Uterus (tissue), 4 donors: ENCODE results near the gene APOOL. TPM values are rescaled to one million over a fixed set of nuclear protein-coding genes. Genes with fewer than 3 reads are reported as not detected.

Experiments
- DNase-seq, 2 donors: peaks; one replicate each; pipeline ENCODE4 v3.0.0-alpha.2; 2019 to 2020
- H3K27ac ChIP-seq, 2 donors: fragments of 200-600 bp; sonication (generic); 1 replicate in 1 of 2; 2 replicates in 1 of 2; pipeline ENCODE4 v1.5.1; 2016 to 2018
- H3K27me3 ChIP-seq, 2 donors: fragments of 200-600 bp; sonication (generic); one replicate each; pipeline ENCODE4 v1.5.1; 2018 to 2019; ENCODE audit warnings: control low read depth in 1 of 2
- H3K36me3 ChIP-seq, 2 donors: fragments of 200-600 bp; sonication (generic); one replicate each; pipeline ENCODE4 v1.5.1; 2019; ENCODE audit warnings: control low read depth in 1 of 2
- H3K4me1 ChIP-seq, 2 donors: fragments of 200-600 bp; sonication (generic); one replicate each; pipeline ENCODE4 v1.5.1; 2018 to 2019; ENCODE audit warnings: control low read depth in 1 of 2
- H3K4me3 ChIP-seq, 2 donors: fragments of 200-600 bp; sonication (generic); 1 replicate in 1 of 2; 2 replicates in 1 of 2; pipeline ENCODE4 v1.5.1; 2018 to 2019; ENCODE audit warnings: mild to moderate bottlenecking in 1 of 2
- H3K9me3 ChIP-seq, 2 donors: fragments of 200-600 bp; sonication (generic); one replicate each; pipeline ENCODE4 v1.5.1; 2019; ENCODE audit warnings: control low read depth in 1 of 2
- CTCF ChIP-seq, 4 experiments: fragments of 200-600 bp in 2 of 4; fragments of 450-650 bp in 2 of 4; sonication (generic) in 2 of 4; IDR thresholded peaks; one replicate each; pipeline ENCODE4 v1.5.1; 2016 to 2019; ENCODE audit warnings: antibody characterized with exemption in 4 of 4, mild to moderate bottlenecking in 2 of 4, moderate library complexity in 1 of 4
- POLR2A ChIP-seq, 2 donors: fragments of 450-650 bp; IDR thresholded peaks; one replicate each; pipeline ENCODE4 v1.6.1; 2016; ENCODE audit warnings: antibody characterized with exemption in 2 of 2, mild to moderate bottlenecking in 1 of 2, moderate library complexity in 1 of 2
- intact Hi-C: fragments of 100-400 bp; cut with DNase I; formaldehyde crosslinking; loops from one replicate; pipeline ENCODE4 v1.15.1; 2023; ENCODE audit warnings: low total_unique reads
- total RNA-seq, 4 donors: library from RNA; depleted of rRNA in 3 of 4; stranded (reverse); fragments of >200 nt in 3 of 4; gene quantifications; one replicate each; pipeline versions ENCODE4 v1.1.0 to v1.2.4, GENCODE V29; 2014 to 2023
- donor health status: DM: yes; HTN: yes; CAD: no.

APOOL gene
- total RNA-seq, 4 donors from 2014 or later, result 2.3 to 22.4 (median 12.1) TPM

GRCh38 chrX:85018471-85018870 lies 14.8 kb downstream of the APOOL start:
- Histone ChIP-seq H3K9me3 (no peaks in the 10 kb centered on the region), H3K4me1 (no peaks in the 10 kb centered on the region), H3K27ac (no peak overlapping the region), H3K36me3 (no peaks in the 10 kb centered on the region), H3K4me3 (no peak overlapping the region), H3K27me3 (no peaks in the 10 kb centered on the region)
- no peak for DNase-seq
- intact Hi-C loops, result no loop called here
- no peak for TF ChIP-seq POLR2A (IDR thresholded peaks at IDR 0.05)
- no peak for TF ChIP-seq CTCF (IDR thresholded peaks at IDR 0.05)

- no peak overlapping the region for H3K4me3 ChIP-seq
- no peaks in the 10 kb centered on the region for H3K9me3 ChIP-seq
- H3K36me3 ChIP-seq, result no peaks in the 10 kb centered on the region
- no peak overlapping the region for H3K27ac ChIP-seq
- TF ChIP-seq POLR2A (IDR thresholded peaks at IDR 0.05), result no peak
- TF ChIP-seq CTCF (IDR thresholded peaks at IDR 0.05), result no peak
- intact Hi-C loops, result no loop called here
- no peak for DNase-seq
- no peaks in the 10 kb centered on the region for H3K4me1 ChIP-seq
- no peaks in the 10 kb centered on the region for H3K27me3 ChIP-seq
Measured at GRCh38 chrX:85020216-85020615, 16.5 kb downstream of the APOOL start.

- no peak for DNase-seq
Measured at GRCh38 chrX:85024044-85024443, 20.4 kb downstream of the APOOL start.

GRCh38 chrX:85024562-85024961 lies 20.9 kb downstream of the APOOL start:
- no peak for TF ChIP-seq CTCF (IDR thresholded peaks at IDR 0.05)
- TF ChIP-seq POLR2A (IDR thresholded peaks at IDR 0.05), result no peak
- H3K9me3 ChIP-seq, result no peaks in the 10 kb centered on the region
- no peaks in the 10 kb centered on the region for H3K36me3 ChIP-seq
- H3K27ac ChIP-seq, result no peak overlapping the region
- no peak overlapping the region for H3K4me3 ChIP-seq
- H3K27me3 ChIP-seq, result no peaks in the 10 kb centered on the region
- intact Hi-C loops, result no loop called here
- no peaks in the 10 kb centered on the region for H3K4me1 ChIP-seq
- DNase-seq, result no peak

More at GRCh38 chrX:85024044-85024443, 20.4 kb downstream of the APOOL start:
- H3K9me3 ChIP-seq, result no peaks in the 10 kb centered on the region
- no peak overlapping the region for H3K27ac ChIP-seq
- H3K27me3 ChIP-seq, result no peaks in the 10 kb centered on the region
- H3K36me3 ChIP-seq, result no peaks in the 10 kb centered on the region
- TF ChIP-seq POLR2A (IDR thresholded peaks at IDR 0.05), result no peak
- TF ChIP-seq CTCF (IDR thresholded peaks at IDR 0.05), result no peak
- intact Hi-C loops, result no loop called here
- H3K4me3 ChIP-seq, result no peak overlapping the region
- no peaks in the 10 kb centered on the region for H3K4me1 ChIP-seq

DNA sequence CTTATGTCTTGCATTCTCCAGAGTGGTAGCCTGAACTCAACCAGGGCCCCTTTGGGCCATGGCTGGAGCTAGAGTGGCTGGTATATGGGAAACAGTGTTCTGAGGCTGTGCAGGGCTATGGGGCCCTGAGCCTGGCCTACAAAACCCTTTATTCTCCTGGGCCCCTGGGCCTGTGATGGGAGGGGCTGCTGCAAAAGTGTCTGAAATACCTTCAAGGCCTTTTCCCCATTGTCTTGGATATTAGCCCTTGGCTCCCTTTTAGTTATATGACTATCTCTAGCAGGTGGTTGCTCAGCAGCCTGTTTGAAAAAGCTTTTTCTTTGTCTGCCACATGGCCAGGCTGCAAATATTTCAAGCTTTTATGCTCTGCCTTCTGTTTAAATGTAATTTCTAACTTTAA lies 22.5 kb downstream of the APOOL start:
- no peaks in the 10 kb centered on the region for H3K9me3 ChIP-seq
- DNase-seq, result no peak
- TF ChIP-seq CTCF (IDR thresholded peaks at IDR 0.05), result no peak
- no peak for TF ChIP-seq POLR2A (IDR thresholded peaks at IDR 0.05)
- H3K36me3 ChIP-seq, result no peaks in the 10 kb centered on the region
- H3K27ac ChIP-seq, result no peak overlapping the region
- H3K27me3 ChIP-seq, result no peaks in the 10 kb centered on the region
- no peak overlapping the region for H3K4me3 ChIP-seq
- intact Hi-C loops, result no loop called here
- H3K4me1 ChIP-seq, result no peaks in the 10 kb centered on the region
